Uterus (tissue), 2 donors: ENCODE data around the gene DMPK.

ENCODE experiments used
- POLR2A ChIP-seq, 2 donors: fragments of 450-650 bp; IDR thresholded peaks; one replicate each; pipeline ENCODE4 v1.6.1; 2016; ENCODE audit warnings: antibody characterized with exemption in 2 of 2, mild to moderate bottlenecking in 1 of 2, moderate library complexity in 1 of 2
- TF ChIP-seq, protein P1 (sequence below), 4 experiments: fragments of 200-600 bp in 2 of 4; fragments of 450-650 bp in 2 of 4; sonication (generic) in 2 of 4; IDR thresholded peaks; one replicate each; pipeline ENCODE4 v1.5.1; 2016 to 2019; ENCODE audit warnings: antibody characterized with exemption in 4 of 4, mild to moderate bottlenecking in 2 of 4, moderate library complexity in 1 of 4

DNA sequence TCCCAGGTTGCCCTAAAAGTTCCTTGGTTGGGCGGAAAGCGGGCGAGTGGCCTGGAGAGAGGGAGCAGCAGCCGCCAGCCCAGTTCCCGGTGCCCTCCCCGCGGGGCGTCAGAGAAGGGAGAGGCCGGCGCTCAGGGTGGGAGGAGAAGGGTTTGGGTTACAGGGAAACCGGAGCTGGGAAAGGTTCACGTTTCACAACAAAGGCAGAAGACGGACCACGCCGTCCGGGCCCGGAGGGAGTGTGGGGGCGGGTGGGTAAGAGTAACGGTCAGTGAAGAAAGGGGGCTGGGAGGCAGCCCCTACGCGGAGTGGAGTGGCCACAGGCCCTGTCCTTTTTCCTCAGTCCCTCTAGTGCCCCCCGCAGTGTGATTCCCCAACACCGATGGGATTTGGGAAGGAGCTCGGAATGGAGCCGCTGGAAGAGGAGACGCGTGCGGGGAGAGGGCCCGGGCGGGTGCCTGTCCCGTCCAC lies 14.8 kb downstream of the DMPK start:
- TF ChIP-seq, protein P1, sequence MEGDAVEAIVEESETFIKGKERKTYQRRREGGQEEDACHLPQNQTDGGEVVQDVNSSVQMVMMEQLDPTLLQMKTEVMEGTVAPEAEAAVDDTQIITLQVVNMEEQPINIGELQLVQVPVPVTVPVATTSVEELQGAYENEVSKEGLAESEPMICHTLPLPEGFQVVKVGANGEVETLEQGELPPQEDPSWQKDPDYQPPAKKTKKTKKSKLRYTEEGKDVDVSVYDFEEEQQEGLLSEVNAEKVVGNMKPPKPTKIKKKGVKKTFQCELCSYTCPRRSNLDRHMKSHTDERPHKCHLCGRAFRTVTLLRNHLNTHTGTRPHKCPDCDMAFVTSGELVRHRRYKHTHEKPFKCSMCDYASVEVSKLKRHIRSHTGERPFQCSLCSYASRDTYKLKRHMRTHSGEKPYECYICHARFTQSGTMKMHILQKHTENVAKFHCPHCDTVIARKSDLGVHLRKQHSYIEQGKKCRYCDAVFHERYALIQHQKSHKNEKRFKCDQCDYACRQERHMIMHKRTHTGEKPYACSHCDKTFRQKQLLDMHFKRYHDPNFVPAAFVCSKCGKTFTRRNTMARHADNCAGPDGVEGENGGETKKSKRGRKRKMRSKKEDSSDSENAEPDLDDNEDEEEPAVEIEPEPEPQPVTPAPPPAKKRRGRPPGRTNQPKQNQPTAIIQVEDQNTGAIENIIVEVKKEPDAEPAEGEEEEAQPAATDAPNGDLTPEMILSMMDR (IDR thresholded peaks at IDR 0.05) = peak in 2 of 4 experiments; percentile 5 to 10
- TF ChIP-seq POLR2A (IDR thresholded peaks at IDR 0.05) = peak; percentile 75 to 77
